Coronary artery (tissue), 2 donors: ENCODE results near the gene ATP9B.

Experiments used
- DNase-seq: peaks from one replicate; pipeline ENCODE4 v3.0.0-alpha.2; 2017; ENCODE audit warnings: low spot score
- H3K27ac ChIP-seq, 2 donors: fragments of 200-600 bp; sonication (generic); one replicate each; pipeline ENCODE4 v1.5.1; 2016 to 2019
- H3K4me3 ChIP-seq: fragments of 200-600 bp; sonication (generic); 2 replicates; pipeline ENCODE4 v1.5.1; 2016; ENCODE audit warnings: mild to moderate bottlenecking, moderate library complexity
- TF ChIP-seq, protein P1 (sequence below): fragments of 200-600 bp; sonication (generic); IDR thresholded peaks from one replicate; pipeline ENCODE4 v1.5.1; 2019; ENCODE audit warnings: antibody characterized with exemption

The ATP9B gene

DNA sequence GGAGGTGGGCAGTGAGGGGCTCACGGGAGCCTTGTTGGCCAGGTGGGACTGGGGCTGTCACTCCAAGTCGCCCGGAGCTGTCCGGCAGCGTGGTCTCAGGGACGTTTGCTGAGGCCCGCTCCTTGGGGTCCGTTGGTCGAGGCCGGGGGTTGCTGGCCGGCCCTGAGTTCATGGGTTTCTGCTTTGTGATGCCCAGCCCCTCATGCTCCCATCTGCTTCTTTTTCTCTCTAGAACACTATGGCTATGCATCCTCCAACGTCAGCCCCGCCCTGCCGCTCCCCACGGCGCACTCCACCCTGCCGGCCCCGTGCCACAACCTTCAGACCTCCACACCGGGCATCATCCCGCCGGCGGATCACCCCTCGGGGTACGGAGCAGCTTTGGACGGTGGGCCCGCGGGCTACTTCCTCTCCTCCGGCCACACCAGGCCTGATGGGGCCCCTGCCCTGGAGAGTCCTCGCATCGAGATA is 341.0 kb downstream of the ATP9B start:
- TF ChIP-seq, protein P1, sequence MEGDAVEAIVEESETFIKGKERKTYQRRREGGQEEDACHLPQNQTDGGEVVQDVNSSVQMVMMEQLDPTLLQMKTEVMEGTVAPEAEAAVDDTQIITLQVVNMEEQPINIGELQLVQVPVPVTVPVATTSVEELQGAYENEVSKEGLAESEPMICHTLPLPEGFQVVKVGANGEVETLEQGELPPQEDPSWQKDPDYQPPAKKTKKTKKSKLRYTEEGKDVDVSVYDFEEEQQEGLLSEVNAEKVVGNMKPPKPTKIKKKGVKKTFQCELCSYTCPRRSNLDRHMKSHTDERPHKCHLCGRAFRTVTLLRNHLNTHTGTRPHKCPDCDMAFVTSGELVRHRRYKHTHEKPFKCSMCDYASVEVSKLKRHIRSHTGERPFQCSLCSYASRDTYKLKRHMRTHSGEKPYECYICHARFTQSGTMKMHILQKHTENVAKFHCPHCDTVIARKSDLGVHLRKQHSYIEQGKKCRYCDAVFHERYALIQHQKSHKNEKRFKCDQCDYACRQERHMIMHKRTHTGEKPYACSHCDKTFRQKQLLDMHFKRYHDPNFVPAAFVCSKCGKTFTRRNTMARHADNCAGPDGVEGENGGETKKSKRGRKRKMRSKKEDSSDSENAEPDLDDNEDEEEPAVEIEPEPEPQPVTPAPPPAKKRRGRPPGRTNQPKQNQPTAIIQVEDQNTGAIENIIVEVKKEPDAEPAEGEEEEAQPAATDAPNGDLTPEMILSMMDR, result no peak
- Histone ChIP-seq H3K27ac (no peak overlapping the region), H3K4me3 (no peak overlapping the region)
- DNase-seq, result no peak

DNA sequence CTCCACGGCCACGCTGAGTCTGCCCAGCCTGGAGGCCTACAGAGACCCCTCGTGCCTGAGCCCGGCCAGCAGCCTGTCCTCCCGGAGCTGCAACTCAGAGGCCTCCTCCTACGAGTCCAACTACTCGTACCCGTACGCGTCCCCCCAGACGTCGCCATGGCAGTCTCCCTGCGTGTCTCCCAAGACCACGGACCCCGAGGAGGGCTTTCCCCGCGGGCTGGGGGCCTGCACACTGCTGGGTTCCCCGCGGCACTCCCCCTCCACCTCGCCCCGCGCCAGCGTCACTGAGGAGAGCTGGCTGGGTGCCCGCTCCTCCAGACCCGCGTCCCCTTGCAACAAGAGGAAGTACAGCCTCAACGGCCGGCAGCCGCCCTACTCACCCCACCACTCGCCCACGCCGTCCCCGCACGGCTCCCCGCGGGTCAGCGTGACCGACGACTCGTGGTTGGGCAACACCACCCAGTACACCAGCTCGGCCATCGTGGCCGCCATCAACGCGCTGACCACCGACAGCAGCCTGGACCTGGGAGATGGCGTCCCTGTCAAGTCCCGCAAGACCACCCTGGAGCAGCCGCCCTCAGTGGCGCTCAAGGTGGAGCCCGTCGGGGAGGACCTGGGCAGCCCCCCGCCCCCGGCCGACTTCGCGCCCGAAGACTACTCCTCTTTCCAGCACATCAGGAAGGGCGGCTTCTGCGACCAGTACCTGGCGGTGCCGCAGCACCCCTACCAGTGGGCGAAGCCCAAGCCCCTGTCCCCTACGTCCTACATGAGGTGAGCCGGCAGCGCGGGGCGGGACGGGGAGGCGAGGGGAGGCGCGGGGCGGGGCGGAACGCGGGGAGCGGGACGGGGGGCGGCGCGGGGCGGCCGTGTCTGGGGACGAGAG is 341.8 kb downstream of the ATP9B start:
- no peak overlapping the region for H3K4me3 ChIP-seq
- DNase-seq, result no peak
- TF ChIP-seq, protein P1, result no peak
- H3K27ac ChIP-seq, result no peak overlapping the region

DNA sequence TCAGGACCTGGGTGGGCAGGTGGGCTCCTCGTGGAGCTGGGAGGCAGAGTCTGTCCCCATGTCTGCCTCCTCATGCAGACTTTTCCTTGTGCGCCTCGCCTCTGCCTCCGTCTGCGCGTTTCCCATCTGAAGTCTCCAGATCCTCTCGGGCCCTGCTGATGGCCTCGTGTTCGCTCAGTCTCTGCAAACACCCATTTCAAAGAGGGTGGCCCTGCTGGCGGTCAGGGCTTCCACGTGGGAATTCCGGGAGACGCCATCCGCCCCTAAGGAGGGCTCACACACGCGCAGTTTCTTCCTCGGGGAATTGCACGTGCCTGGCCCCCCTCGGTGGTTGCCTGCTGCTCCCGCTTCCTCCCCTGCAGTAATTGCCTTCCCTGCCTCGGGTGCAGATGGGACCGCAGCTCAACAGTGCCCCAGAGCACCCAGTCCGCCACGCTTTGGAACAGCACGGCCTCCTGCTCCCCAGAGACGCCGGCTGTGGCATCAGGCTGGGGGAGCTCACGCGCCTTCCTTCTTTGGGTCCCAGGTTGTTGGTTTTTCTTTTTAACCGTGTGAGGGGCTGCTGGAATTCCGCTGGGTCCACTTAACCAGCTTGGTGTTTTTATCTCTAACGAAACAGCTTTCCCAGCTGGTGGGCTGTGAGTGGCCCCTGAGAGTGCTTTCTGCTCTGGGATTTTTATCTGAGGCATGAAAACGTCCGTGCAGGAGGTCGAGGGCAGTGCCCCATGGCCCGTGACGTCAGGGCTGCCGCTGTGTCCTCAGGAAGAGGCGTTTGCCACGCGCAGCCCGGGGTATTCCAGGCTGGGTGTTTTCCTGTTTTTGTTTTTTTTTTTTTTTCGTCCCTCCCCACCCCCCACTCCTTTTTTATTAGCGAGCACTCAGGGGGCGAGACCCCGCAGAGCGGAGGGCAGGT is 342.7 kb downstream of the ATP9B start:
- Histone ChIP-seq H3K27ac (no peak overlapping the region), H3K4me3 (no peak overlapping the region)
- no peak for DNase-seq
- TF ChIP-seq, protein P1, result no peak

DNA sequence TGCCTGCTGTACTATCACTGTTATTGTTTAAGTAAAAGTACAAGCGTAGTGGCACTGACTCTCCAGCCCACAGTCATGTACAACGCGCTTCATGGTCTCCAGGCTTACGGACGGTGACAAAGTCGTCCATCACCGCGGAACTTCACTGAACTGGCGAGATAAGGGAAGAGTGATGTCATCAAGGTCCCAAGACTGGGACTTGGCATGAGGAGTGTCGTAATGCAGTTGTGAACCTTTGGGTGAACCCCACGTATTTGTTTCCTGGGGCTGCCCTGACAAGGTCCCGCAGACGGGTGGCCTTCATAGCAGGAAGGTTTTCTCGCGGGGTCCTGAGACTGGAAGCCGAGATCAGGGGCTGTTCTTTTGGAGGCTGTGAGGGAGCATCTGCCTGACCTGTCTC is 343.8 kb downstream of the ATP9B start:
- TF ChIP-seq, protein P1, result no peak
- DNase-seq, result no peak
- Histone ChIP-seq H3K4me3 (no peak overlapping the region), H3K27ac (no peak overlapping the region)

DNA sequence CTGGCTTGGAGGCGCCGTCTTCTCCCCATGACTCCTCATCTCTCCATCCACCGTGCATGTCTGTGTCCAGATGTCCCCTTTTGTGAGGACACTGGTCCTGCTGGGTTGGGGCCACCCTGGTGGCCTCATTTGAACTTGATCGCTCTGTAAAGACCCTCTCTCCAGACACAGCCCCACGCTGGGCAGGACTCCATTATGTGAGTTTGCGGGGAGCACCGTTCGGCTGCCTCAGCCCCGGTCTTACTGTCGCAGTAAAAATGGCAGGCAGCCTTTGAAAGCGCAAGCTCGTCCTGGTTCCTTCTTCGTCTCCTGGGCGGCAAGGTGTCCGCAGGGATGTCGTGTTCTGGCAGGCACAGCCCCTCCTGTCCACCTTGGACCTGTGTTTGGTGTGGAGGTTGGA is 344.2 kb downstream of the ATP9B start:
- TF ChIP-seq, protein P1, result no peak
- DNase-seq, result no peak
- H3K27ac ChIP-seq, result no peak overlapping the region
- H3K4me3 ChIP-seq, result no peak overlapping the region

DNA sequence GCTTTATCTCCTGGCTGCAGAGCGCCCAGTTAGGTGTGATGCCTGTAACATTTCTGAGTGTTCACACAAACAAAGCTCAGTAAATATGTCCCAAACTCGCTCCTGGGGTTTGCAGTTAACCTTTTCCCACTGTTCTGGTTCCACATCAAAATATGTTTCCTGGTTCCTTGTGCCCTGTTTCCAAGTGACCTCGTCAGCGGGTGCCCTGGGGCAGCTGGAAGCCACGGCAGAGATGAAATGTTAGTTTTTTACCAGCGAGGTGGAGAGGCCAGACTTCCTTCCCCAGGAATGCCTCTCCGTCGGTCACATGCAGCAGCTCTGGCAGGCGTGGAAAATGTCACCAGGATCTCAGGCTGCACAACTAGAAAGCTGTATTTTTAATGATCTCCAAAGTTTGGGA is 344.7 kb downstream of the ATP9B start:
- TF ChIP-seq, protein P1, result no peak
- DNase-seq, result no peak
- no peak overlapping the region for H3K27ac ChIP-seq

More for the DNA sequence above, 344.7 kb downstream of the ATP9B start:
- H3K4me3 ChIP-seq, result no peak overlapping the region
